Stimulated activated naive B cell treated with anti-CD40 and anti-IgM and Interleukin-4, amounts not matched to agents 10 μg/mL and 1 μg/mL and 100 μg/mL, for 72 hours (primary cell): ENCODE data around the gene GK.
"Not testable (repeated sequence)": the region's sequence is repeated elsewhere in the genome, so short reads cannot be mapped to it uniquely, and the experiment has no call there.

Experiments used
- ATAC-seq, 2 donors: fragments of 150-1000 bp; cut with Tn5 transposase; replicated peaks; 2 replicates each; pipeline ENCODE4 v1.10.0; 2021; ENCODE audit warnings: moderate library complexity in 1 of 2
- DNase-seq: peaks from one replicate; pipeline ENCODE4 v3.0.0; 2021
- H3K27ac Mint-ChIP-seq: one replicate; pipeline ENCODE4 v1.8.0; 2022; ENCODE audit warnings: mild to moderate bottlenecking, mixed read lengths
- H3K27me3 Mint-ChIP-seq, 2 donors: one replicate each; pipeline ENCODE4 v1.8.0; 2022; ENCODE audit warnings: mixed read lengths in 2 of 2
- H3K36me3 Mint-ChIP-seq, 2 donors: one replicate each; pipeline ENCODE4 v1.8.0; 2022; ENCODE audit warnings: mixed read lengths in 2 of 2, mild to moderate bottlenecking in 1 of 2
- H3K4me1 Mint-ChIP-seq, 2 donors: one replicate each; pipeline ENCODE4 v1.8.0; 2022; ENCODE audit warnings: mixed read lengths in 2 of 2, mild to moderate bottlenecking in 1 of 2
- H3K4me3 Mint-ChIP-seq, 2 donors: one replicate each; pipeline ENCODE4 v1.8.0; 2022; ENCODE audit warnings: mild to moderate bottlenecking in 2 of 2, mixed read lengths in 2 of 2, moderate library complexity in 1 of 2
- H3K9me3 Mint-ChIP-seq, 2 donors: one replicate each; pipeline ENCODE4 v1.8.0; 2022; ENCODE audit warnings: mixed read lengths in 2 of 2, mild to moderate bottlenecking in 1 of 2

The GK gene

GRCh38 chrX:30637874-30638815 is 15.1 kb upstream of the GK start:
- ATAC-seq (no peak), DNase-seq (no peak)
- Mint-ChIP-seq H3K4me1 (peaks cover 5 to 13% of the 10 kb centered on the region in 2 donors), H3K27me3 (no peaks in the 10 kb centered on the region), H3K36me3 (no peaks in the 10 kb centered on the region), H3K9me3 (peaks cover 0 to 2% of the 10 kb centered on the region in 2 donors), H3K27ac (no peak overlapping the region), H3K4me3 (no peak overlapping the region)

- not testable (repeated sequence) for H3K27me3 Mint-ChIP-seq, H3K27ac Mint-ChIP-seq, DNase-seq, H3K9me3 Mint-ChIP-seq, H3K4me3 Mint-ChIP-seq, ATAC-seq, H3K36me3 Mint-ChIP-seq
- H3K4me1 Mint-ChIP-seq = peaks cover 5 to 13% of the 10 kb centered on the region in 2 donors
Measured at GRCh38 chrX:30639702-30640101, 13.5 kb upstream of the GK start.

GRCh38 chrX:30642642-30643041 is 10.6 kb upstream of the GK start:
- DNase-seq (no peak), ATAC-seq (no peak)
- no peaks in the 10 kb centered on the region for H3K27me3 Mint-ChIP-seq
- no peaks in the 10 kb centered on the region for H3K36me3 Mint-ChIP-seq
- H3K9me3 Mint-ChIP-seq = peaks cover 0 to 1% of the 10 kb centered on the region in 2 donors
- H3K4me3 Mint-ChIP-seq = no peak overlapping the region
- no peak overlapping the region for H3K27ac Mint-ChIP-seq
- peaks cover 5 to 10% of the 10 kb centered on the region in 2 donors for H3K4me1 Mint-ChIP-seq

- ATAC-seq (no peak), DNase-seq (no peak)
- Mint-ChIP-seq H3K36me3 (no peaks in the 10 kb centered on the region), H3K4me1 (peaks cover 3% of the 10 kb centered on the region in 2 donors), H3K27ac (no peak overlapping the region), H3K4me3 (no peak overlapping the region), H3K27me3 (no peaks in the 10 kb centered on the region), H3K9me3 (no peaks in the 10 kb centered on the region)
Measured at GRCh38 chrX:30643313-30643821, 9.9 kb upstream of the GK start.

GRCh38 chrX:30649859-30650258 is 3.4 kb upstream of the GK start:
- Mint-ChIP-seq H3K27ac (no peak overlapping the region), H3K36me3 (no peaks in the 10 kb centered on the region), H3K4me3 (no peak overlapping the region), H3K27me3 (no peaks in the 10 kb centered on the region), H3K9me3 (no peaks in the 10 kb centered on the region), H3K4me1 (peaks cover 13 to 26% of the 10 kb centered on the region in 2 donors)
- DNase-seq = no peak
- no peak for ATAC-seq

GRCh38 chrX:30652527-30653414 is 452 bp upstream of the GK start:
- no peaks in the 10 kb centered on the region for H3K36me3 Mint-ChIP-seq
- peaks cover 17 to 42% of the 10 kb centered on the region in 2 donors for H3K4me1 Mint-ChIP-seq
- H3K9me3 Mint-ChIP-seq = no peaks in the 10 kb centered on the region
- ATAC-seq = peak; percentile 83 to 86
- H3K4me3 Mint-ChIP-seq = peak overlapping the region; percentile 89 to 93
- H3K27me3 Mint-ChIP-seq = no peaks in the 10 kb centered on the region
- H3K27ac Mint-ChIP-seq = peak overlapping the region; percentile 96
- peak; percentile 92 for DNase-seq

- H3K4me3 Mint-ChIP-seq = peak overlapping the region; percentile 89 to 93
- not testable (repeated sequence) for H3K9me3 Mint-ChIP-seq, ATAC-seq, H3K36me3 Mint-ChIP-seq, DNase-seq, H3K27ac Mint-ChIP-seq, H3K27me3 Mint-ChIP-seq
- H3K4me1 Mint-ChIP-seq = peaks cover 17 to 47% of the 10 kb centered on the region in 2 donors
Measured at GRCh38 chrX:30654386-30654785, 1.2 kb downstream of the GK start.

GRCh38 chrX:30654989-30655607 is 1.9 kb downstream of the GK start:
- ATAC-seq (no peak), DNase-seq (no peak)
- peaks cover 0 to 4% of the 10 kb centered on the region in 2 donors for H3K36me3 Mint-ChIP-seq
- H3K4me1 Mint-ChIP-seq = peaks cover 13 to 42% of the 10 kb centered on the region in 2 donors
- H3K27ac Mint-ChIP-seq = no peak overlapping the region
- no peaks in the 10 kb centered on the region for H3K9me3 Mint-ChIP-seq
- H3K27me3 Mint-ChIP-seq = no peaks in the 10 kb centered on the region
- no peak overlapping the region for H3K4me3 Mint-ChIP-seq

- ATAC-seq = no peak
- no peak overlapping the region for H3K27ac Mint-ChIP-seq
- peaks cover 11 to 39% of the 10 kb centered on the region in 2 donors for H3K4me1 Mint-ChIP-seq
- DNase-seq = no peak
- no peaks in the 10 kb centered on the region for H3K9me3 Mint-ChIP-seq
- H3K27me3 Mint-ChIP-seq = no peaks in the 10 kb centered on the region
- H3K4me3 Mint-ChIP-seq = no peak overlapping the region
- peaks cover 0 to 5% of the 10 kb centered on the region in 2 donors for H3K36me3 Mint-ChIP-seq
Measured at GRCh38 chrX:30655991-30656390, 2.8 kb downstream of the GK start.

GRCh38 chrX:30657196-30658161 is 4.3 kb downstream of the GK start:
- Mint-ChIP-seq H3K27me3 (no peaks in the 10 kb centered on the region), H3K27ac (peak overlapping the region; percentile 70), H3K36me3 (peaks cover 0 to 10% of the 10 kb centered on the region in 2 donors), H3K4me1 (peaks cover 14 to 39% of the 10 kb centered on the region in 2 donors), H3K9me3 (no peaks in the 10 kb centered on the region), H3K4me3 (no peak overlapping the region)
- no peak for DNase-seq
- ATAC-seq = no peak

GRCh38 chrX:30659421-30659820 is 6.2 kb downstream of the GK start:
- H3K36me3 Mint-ChIP-seq = peaks cover 0 to 10% of the 10 kb centered on the region in 2 donors
- H3K9me3 Mint-ChIP-seq = no peaks in the 10 kb centered on the region
- peaks cover 11 to 36% of the 10 kb centered on the region in 2 donors for H3K4me1 Mint-ChIP-seq
- peak overlapping the region in 1 of 2 donors; percentile 4 for H3K4me3 Mint-ChIP-seq
- ATAC-seq (peak; percentile 89 to 94), DNase-seq (no peak)
- H3K27ac Mint-ChIP-seq = peak overlapping the region; percentile 87
- H3K27me3 Mint-ChIP-seq = no peaks in the 10 kb centered on the region

- H3K27ac Mint-ChIP-seq = no peak overlapping the region
- H3K27me3 Mint-ChIP-seq = no peaks in the 10 kb centered on the region
- no peak for DNase-seq
Measured at GRCh38 chrX:30661228-30661627, 8.0 kb downstream of the GK start.

GRCh38 chrX:30663322-30663721 is 10.1 kb downstream of the GK start:
- Mint-ChIP-seq H3K36me3 (peaks cover 3 to 13% of the 10 kb centered on the region in 2 donors), H3K4me1 (peaks cover 7 to 20% of the 10 kb centered on the region in 2 donors), H3K9me3 (no peaks in the 10 kb centered on the region), H3K4me3 (no peak overlapping the region), H3K27me3 (no peaks in the 10 kb centered on the region), H3K27ac (no peak overlapping the region)
- no peak for ATAC-seq
- no peak for DNase-seq

More at GRCh38 chrX:30661228-30661627, 8.0 kb downstream of the GK start:
- Mint-ChIP-seq H3K4me3 (no peak overlapping the region), H3K9me3 (no peaks in the 10 kb centered on the region), H3K4me1 (peaks cover 9 to 30% of the 10 kb centered on the region in 2 donors), H3K36me3 (peaks cover 0 to 10% of the 10 kb centered on the region in 2 donors)
- ATAC-seq = no peak
